NCI-H1092 (cell line): Measurements from ENCODE around the gene RIN3.

Experiments
- DNase-seq: peaks from one replicate; lab custom pipeline; 2025; lab: John Stamatoyannopoulos, UW

Gene RIN3

DNA sequence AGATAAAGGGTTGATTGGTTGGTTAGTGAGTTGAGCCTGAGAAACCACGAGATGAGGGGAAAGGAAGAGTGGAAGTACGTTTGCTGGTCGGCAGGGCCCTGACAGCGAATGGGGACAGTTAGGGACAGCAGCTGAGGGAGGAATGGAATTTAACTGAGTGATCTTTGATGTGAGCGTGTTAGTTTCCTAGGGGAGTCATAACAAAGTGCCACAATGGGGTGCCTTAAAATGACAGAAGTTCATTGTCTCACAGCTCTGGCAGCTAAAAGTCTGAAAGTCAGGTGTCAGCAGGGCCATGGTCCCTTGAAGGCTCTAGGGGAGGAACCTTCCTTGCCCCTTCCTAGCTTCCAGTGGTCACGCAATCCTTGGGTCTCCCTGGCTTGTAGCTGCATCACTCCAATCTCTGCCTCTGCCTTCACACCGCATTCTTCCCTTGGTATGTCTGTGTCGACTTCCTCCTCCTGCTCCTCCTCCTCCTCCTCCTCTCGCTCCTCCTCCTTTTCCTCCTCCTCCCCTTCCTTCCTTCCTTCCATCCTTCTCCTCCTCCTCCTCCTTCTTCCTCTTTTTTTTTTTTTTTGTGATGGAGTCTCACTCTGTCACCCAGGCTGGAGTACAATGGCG is 26.0 kb upstream of the RIN3 start:
- no peak for DNase-seq

DNA sequence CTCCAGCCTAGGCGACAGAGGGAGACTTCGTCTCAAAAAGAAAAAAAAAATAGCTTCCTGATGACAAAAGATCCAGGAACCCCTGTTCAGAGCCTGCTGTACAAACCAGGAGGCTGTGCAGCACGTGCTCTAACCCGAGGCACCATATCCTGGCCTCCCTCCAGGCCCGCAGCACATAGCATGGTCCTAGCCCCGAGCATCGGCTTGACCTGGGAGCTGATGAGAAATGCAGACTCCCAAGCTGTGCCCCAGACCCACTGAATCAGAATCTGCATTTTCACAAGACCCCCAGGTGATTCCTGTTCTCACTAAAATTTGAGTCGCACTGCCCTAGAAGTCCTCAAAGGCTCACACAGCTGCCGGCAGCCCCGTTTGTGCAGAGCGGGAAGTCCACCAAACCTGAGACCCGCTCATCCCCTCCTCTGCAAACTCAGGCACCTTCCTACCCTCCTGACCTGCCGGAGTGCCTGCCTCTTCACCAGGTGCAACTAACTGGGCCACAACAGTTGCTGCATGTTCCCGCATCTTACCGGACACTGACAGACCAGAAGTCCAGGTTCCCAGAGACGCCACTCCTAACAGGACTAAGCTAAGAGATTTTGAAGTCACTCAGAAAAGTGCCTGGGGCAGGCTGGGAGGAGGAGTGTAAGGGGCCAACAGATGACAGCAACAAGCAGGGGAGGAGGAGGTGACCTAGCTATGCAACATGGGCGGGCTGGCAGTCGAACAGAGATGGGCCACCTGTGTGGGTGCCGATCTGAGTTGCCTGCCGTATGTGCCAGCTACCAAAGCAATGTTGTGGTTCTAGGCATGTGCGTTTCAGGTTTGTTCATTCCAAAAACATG is 24.0 kb upstream of the RIN3 start:
- no peak for DNase-seq

DNA sequence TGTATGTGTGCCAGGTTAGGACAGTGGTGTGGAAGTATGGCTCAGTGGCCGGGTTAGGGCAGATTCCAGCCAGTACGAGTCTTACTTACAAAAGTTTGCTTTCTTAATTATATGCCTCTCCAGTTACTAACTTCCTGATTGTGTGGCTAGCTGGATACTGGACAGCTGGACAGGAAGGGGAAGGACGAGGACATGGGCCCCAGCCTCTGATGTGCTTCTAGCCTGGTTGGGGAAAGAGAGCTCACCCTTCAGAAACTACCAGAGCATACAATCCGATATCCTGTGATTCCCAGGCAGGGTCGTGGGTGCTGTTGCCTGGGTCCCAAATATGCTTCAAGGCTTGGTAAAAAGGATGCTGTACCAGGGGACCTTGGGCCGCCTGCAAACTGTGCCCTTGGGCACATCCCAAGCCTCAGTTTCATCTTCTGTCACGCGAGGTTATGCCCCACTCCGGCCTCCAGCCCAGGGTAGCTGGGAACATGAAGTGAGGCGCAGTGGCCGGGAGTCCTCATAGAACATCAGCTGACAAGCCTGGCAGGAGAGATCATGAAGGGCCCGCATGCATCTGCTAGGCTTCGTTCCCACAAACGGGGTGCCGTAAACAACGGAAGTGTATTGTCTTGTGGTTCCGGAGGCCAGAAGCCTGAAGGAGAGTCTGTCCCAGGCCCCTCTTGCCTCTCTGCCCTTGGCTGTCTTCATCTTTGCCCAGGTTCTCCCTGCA is 23.2 kb upstream of the RIN3 start:
- no peak for DNase-seq

DNA sequence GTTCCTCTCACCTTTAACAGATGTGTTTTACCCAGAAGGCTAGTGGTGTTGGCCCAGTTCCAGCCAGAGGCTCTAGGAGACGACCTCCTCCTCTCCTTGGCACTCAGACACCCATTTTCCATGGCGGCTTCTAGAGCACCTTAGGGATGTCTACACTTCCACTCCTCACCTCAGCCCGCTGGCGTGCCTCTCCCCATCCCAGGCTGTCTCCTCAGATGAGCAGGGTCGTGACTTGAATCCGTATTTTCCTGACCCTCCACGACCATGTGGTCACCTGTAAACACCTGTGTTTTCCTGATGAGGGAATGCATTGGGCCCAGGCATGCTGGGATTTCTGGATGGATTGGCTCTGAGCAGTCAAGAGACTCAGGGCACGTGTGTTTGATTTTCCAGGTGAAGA is 21.8 kb upstream of the RIN3 start:
- no peak for DNase-seq

DNA sequence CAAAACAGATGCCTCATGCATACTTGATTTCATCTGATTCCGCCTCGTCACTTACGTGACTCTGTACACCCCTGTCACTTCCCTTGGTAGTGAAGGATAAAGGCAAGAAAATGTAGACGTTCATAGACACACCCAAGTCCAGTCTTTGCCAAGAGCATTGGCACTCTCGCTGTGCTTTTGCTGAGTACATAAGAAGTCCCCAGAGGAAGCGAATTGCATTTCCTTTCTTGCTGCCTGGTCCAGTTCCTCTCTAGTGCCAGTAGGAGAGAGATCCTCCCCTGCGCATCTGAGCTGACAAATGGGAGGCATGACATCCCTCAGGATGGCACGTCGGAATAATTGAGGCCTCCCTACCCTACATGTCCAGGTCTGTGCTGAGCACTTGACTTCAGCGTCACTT is 21.3 kb upstream of the RIN3 start:
- DNase-seq: no peak

DNA sequence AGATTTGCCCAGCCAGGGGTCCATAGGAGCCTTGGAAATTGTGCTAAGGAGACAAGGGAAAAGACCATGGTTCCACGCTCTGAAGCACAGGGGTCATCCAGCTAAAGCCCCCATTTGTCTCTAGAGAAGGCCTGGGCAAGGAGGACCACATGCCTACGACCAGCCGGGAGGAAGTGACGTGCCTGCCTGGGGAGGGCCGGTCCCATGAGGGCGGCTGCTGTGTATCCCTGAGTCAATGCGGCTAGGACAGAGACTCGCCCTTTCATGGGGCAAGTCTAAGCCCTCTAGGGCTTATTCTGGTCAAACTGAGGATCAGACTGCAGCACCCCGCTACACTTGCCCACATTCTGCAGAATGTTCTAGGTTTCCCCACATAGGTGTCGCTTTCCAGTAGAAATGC is 20.6 kb upstream of the RIN3 start:
- DNase-seq: no peak

DNA sequence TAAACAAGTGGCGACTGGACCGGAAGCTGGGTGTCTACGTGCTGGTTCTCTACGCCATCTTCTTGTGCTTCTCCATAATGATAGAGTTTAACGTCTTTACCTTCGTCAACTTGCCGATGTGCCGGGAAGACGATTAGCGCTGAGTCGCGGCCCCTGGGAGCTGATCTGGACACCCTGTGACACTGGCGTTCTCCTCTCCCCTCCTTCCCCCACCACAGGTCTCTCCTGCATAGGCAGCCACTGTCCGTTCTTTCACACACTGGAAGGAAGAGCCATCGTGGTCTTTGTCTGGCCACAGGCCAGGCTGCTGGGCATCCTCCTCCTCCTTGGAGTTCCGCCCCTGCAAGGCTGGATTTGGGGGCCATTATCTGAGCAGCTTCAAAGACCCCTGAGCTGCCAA is 20.1 kb upstream of the RIN3 start:
- no peak for DNase-seq

DNA sequence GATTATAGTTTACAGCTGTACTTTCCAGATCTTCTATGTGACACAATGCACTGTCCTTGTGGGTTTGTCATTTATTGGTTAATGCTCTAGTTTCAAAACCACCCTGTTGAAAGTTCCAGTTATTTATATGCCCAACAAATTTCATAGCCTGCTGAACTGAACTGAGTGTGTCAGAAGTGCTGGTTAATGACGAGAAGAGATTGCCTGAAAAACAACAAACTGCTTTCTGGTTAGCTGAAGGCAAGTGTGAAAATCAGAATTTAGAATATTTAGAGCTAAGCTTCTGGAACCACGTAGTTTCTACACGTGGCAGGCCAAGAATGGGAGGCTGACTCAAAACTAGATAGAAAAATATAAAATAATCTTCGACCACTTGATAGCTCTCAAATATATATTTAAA is 19.1 kb upstream of the RIN3 start:
- DNase-seq: no peak

DNA sequence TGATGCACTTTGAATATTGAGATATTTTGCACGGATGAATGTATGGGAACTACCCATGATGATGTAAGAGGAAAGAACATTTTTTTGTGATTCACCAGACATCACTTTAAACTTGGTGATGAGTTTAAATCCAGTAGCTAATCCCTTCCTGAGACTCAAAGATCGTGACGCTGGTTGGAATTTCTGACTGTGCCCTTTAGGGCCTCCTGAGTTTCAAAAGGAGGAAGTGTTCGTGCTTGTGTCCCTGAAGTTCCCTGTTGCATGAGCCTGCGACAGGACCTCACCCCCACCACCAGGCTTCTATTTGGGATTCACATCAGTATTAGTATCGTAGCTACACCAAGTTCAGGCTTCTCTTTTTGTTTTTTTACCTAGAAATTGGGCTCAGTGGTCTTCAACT is 18.6 kb upstream of the RIN3 start:
- DNase-seq: no peak

DNA sequence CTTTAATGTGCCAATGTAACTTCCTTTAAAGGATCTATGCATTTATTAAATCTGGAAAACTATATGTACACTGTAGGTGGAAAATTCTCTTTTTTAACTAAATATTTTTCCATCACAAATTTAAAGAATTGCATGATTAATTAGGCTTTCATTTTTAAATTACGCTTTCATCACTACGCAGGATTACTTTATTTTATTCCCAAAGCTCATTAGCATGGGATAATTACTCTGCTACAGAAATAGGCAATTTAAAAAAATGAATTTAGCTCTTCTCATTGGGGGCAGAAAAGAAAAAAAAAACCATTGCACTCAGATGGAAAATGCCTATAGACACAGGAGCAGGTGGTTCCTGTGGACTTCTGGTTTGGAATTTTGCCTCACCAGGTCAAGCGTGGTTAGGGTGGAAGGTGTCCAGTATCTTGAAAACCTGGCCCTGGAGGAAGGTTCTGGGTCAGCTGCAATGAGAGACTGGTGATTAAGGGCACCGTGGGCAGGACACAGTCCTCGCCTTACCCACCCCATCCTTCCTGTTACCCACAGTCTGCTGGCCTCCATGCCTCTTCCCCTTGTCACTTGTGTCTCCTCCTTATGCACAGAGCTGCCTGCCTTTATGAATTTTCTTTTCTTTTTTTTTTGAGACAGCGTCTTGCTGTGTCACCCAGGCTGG is 17.3 kb upstream of the RIN3 start:
- DNase-seq: no peak

DNA sequence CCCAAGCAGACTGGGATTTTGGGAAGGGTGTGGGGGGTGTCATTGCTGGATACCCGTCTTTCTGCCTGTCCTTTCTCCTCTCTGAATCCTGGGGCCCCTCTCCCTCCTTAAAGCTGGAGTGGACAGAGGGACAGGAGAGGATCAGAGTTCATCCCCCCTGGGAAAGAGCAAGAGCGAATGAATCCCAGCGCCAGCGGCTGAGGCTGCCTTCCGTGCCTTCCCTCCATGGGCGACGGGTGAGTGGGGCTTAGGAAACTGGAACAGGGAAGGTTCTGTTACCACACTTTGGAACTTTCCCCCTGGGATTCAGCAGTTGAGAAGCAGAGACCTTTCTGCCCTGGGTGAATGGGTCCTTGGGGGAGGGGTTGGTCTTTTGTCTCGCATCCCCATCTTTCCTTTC is 16.2 kb upstream of the RIN3 start:
- DNase-seq: no peak

DNA sequence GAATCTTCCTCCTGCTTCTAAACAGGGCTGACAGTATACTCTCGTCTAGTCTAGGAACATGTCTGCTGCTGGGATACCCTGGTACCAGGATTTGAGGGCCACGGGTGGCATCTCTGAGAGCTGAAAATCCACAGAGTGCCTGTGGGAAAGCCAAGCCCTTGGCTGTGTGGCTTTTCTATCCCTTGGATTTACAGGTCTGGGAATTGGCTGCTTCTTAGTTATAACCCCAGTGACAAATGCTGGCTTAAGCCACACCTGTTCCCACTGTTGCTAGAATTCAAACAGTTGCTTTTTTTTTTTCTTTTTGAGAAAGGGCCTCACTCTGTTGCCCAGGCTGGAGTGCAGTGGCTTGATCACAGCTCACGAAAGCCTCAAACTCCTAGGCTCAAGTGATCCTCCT is 14.3 kb upstream of the RIN3 start:
- no peak for DNase-seq

DNA sequence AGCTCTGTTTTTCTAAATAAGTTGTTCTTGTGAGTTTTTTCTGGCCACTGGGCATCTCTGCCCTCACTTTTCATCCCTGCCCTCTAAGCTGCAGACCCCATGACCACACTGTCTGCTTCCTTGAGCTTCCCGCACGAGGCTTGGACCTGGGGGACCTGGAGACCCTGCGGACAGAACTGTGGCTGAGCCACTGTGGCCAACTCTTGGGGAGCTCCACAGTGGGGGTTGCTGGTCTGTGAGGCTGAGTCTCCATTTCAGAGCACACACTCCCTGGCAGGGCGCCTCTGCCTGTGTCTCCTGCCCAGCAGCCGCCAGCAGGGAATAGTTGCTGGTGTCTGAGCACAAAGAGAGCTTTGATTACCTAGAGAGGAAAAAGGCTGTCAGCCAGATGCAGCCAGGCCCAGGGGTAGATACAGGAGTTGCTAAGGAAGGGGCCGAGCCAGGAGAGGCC is 13.1 kb upstream of the RIN3 start:
- no peak for DNase-seq

DNA sequence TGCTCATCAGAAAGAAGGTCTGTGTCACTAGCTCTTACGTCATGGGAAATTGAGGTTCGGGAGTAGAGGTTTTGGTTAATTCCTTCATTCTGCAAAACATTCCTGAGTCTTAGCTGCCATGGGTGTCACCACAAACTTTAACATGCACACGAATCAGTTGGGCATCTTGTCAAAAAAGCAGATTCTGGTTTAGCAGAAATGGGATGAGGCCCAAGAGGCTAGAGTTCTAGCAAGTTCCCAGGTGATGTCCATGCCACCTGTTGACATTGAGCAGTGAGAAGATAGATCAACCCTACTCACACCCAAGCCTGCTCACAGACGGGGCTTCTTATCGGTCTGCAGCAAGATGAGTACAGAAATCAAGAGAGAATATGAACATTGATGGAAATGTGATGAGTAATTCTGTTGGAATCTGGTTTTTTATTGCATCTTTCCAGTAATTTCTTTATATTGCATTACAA is 11.7 kb upstream of the RIN3 start:
- no peak for DNase-seq

DNA sequence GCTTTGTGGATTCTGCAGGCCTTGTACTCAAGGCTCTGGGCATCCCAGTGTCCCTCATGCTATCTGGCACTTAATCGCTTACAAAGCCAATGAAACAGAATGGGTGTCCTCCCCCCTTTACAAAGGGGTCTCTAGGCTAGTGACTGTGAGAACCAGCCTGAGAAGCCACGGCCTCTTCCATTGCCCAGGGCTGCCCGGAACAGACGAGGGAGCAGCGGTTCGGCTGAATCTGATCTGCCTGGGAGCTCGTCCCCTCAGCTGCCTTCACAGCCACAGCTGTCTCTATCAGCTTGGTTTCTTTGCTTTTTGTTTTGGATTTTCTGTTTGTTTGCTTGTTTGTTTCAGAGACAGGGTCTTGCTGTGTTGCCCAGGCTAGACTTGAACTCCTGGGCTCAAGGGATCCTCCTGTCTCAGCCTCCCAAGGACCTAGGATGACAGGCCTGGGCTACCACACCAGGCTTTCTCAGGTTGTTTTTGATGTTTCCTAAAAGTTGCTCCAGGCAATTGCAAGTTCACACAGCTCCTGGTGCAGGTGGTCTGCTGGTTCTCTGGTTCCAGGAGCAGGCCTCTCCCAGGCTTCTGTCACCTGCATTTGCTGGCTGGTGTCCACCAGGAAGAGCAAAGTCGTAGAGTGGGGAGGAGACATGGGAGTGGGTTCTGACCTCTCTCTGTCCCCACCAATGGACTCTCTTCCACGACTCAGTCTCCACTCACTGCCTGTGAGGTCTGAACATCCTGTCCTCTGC is 10.9 kb upstream of the RIN3 start:
- DNase-seq: no peak

DNA sequence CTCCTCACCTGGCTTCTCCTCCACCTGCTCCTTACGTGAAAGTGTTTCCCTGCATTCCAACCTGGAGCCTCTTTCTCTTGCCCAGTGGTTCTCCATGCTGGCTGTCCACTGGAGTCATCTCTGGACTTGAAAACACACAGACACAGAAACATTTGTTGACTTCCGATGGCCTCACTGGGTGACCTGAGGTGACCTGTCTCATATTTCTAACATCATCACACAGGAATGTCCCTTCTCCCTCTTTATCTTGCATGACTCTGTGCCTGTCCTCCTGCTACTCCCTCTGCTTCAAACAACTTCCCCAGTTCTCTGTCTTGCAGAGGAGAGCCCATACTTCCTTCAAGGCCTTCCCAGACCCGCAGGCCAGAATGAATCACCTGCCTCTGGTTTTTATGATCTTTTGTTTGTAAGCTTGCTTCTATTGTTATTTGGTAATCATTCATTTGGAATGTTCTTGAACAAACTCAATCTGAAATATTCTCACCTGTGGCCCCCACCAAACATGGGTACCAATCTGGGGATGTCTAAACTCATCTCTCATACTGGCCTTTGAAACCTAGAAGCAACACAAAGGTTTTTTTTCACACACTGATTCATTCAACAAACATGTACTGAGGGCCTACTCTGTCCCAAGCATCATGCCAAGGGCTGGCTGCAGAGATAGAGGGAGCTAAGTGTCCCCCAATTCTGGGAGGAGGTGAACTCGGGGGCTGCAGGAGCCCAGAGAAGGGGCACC is 9.7 kb upstream of the RIN3 start:
- no peak for DNase-seq

DNA sequence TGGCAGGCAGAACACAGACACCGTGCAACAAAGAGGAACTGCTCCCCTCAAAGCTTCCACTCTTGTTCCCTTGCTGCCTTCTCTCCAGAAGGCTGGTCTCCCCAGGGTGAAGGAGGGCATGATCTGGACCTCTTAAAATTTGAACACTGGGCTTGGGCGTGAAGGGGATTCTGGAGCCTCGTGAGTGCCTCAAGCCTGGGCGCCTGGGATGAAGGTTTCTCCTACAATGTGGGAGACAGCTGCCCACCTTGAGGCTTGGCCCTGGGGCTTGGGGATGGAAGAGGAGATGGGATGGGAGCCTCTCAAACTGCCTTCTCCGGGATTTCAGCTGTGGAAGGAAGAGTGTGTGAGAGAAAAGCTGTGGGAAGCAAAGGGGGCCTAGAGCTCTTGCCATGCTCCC is 7.8 kb upstream of the RIN3 start:
- DNase-seq: no peak

DNA sequence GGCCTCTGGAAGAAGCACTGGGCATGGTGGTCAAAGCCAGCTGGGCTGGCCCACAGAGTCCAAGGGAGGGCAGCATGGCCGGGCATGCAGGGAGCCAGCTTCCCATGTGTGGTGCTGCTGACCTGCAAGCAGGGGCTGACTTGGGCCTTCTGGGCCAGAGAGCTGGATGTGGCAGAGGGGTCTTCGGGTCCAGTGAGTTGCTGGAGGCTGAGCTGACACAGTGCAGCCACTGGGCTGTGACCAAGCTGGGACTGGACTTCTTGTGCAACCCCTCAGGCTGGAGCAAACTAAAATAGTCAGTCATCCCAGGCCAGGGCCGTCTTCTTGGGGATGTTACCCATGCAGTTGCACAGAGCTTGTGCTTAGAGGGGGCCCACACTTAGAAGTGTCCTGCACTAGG is 7.3 kb upstream of the RIN3 start:
- DNase-seq: no peak

DNA sequence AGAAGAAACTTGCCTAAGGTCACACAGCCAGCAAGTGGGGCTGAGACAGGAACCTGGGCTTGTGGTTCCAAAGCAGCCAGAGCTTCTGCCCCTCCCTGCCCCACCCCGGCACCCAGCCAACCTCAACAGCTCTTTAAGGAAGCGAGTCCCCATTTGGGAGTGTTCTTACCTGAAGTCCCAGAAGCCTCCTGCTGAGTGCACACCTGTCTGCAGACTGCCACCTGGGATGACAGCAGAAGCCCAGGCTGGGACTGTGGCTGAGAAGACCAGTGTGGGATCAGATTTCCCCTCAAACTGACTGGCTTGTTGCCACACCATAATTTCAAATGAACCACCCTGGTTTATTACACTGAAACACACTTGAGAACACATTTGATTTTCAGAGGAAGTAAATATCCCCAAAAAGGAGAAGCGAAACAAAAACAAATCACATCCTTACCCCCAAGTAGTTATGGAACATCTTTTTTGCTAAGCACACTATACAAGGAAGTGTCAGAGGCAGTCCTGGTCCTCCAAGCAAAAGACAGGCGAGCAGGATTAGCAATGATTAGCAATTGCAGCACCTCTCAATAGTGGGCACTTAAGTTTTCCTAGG is 6.3 kb upstream of the RIN3 start:
- DNase-seq: peak; percentile 48

DNA sequence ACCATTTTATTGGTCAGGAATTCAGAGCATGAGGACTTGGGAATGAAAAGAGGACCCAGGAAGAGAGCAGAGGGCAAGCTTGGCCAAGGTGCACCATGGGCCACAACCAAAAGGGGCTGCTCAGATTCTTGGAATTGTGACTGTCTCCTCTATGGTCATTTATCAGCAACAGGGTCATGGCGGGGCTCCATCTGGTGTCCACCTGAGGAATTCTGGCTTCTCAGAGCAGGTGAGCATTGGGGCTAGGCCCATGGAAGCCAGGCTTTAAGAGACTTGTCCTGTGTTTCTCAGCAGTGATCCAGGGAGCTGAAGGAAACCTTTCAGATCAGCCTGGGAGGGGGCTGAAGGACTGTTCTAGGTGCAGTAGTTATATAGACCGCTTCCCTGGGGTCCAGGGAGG is 2.6 kb upstream of the RIN3 start:
- no peak for DNase-seq
